Dermis blood vessel endothelial cell (primary cell): ENCODE measurements around the gene GNB3. TPM values are rescaled to one million over a fixed set of nuclear protein-coding genes. Genes with fewer than 3 reads are reported as not detected.

Experiments used
- DNase-seq: peaks from one replicate; pipeline ENCODE4 v3.0.0; 2010
- total RNA-seq: library from RNA; depleted of rRNA; stranded (reverse); fragments of >200 nt; gene quantifications from 2 replicates; pipeline ENCODE4 v1.2.3, GENCODE V29; 2014

GNB3 gene
- 0.28 and 1.0 TPM in 2 replicates for total RNA-seq

DNA sequence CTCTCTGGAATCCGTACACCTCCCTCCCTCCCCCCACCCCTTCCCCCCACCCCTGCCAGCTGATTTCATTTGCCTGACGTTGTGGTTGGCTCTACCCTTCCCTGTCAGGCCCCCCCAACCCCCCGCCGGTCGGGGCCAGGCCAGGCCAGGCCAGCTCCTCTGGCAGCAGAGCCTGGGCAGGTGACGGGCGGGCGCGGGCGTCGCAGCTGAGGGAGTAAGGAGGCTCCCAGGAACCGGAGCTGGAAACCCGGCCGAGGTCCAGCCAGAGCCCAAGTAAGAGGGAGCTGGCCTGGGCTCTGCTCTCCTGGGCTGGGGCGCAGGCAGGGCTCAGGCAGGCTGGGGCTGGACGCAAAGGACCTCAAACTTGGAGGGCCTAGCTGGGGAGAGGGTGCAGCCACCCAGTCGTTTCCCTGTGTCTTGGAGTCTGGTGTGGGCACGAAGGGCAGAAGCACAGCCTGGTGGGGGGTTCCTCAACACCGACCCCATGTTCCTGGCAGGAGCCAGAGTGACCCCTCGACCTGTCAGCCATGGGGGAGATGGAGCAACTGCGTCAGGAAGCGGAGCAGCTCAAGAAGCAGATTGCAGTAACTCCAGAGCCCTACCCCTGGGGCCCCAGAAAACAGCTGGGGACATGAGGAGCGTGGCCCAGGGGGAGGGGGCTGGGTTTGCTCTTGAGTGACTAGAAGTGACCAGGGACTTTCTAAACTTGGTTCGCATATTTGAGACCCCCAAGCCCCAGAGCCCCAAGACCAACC lies at the start of gene GNB3:
GNB3 (plus strand) TSS at position 165 of the 755 bp plus-strand sequence; CDS start at position 528, 363 bp downstream.
- no peak for DNase-seq

- DNase-seq = no peak
Observed at GRCh38 chr12:6791931-6792520, 48.7 kb upstream of the GNB3 start.

DNA sequence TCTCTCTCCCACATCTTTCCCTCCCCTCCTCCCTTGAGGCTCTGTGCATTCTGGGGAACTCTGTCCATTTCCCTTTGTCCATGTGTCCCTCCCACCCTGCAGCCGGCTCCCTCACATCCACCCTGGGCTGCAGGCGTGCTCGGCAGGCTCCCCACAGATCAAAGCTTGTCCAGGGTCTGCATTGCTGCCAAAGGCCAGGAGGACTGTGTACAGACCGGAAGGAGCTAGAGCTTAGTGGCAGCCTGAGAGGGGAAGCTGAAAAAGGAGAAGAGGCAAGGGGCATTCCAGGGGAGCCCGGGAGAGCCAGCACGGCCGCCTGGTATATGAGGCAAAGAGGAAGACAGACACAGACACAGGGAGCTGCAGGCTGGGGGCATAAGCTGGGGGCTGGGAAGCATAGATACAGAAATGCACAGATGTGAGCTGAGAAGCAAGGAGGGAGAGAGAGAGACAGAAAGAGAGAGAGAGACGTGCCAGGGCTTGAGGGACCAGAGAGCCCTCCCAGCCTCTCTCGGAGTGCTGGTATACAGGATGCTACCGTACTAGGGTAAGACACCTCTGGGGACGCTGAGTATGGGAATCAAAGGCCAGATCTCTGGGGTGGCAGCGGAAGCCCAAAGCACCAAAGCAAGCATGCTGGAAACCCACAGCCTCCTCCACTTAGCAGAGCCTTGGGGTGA lies 48.1 kb upstream of the GNB3 start:
- DNase-seq = no peak

GRCh38 chr12:6795088-6795487 lies 45.6 kb upstream of the GNB3 start:
- DNase-seq = no peak

GRCh38 chr12:6796576-6796975 lies 44.1 kb upstream of the GNB3 start:
- DNase-seq = no peak

DNA sequence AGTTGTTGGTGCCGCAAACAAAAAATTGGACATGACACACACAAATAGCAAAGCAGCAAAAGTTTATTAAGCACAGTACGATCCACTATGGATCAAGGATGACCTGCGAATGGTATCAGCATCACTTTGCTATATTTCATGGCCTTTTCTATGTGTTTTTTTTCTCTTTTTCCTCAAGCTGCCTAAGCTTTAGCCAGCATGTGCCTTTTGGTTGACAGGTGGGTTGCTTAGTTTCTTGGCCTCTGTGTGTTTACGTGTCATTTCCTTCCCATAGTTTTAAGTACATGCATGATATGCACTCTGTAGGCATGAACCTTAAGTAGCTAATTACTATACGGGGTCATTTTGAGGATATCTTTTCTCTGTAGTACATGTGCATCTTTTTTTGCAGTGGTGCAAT lies 41.6 kb upstream of the GNB3 start:
- no peak for DNase-seq

GRCh38 chr12:6807170-6807569 lies 33.6 kb upstream of the GNB3 start:
- DNase-seq = no peak

DNA sequence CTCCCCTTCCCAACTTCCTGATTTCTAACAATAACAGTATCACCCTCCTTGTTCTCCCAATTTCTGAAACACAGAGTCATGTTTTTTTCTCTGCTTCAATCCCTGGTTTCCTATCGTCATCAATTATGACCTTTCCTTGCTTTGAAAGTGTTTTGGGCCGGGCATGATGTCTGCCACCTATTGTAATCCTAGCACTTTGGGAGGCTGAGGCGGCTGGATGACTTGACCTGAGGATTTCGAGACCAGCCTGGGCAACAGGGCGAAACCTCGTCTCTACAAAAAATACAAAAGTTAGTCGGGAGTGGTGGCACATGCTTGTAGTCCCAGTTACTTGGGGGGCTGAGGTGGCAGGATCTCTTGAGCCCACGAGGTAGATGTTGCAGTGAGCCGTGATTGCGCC lies 31.7 kb upstream of the GNB3 start:
- no peak for DNase-seq

- DNase-seq = no peak
Observed at GRCh38 chr12:6810758-6811157, 30.0 kb upstream of the GNB3 start.

DNA sequence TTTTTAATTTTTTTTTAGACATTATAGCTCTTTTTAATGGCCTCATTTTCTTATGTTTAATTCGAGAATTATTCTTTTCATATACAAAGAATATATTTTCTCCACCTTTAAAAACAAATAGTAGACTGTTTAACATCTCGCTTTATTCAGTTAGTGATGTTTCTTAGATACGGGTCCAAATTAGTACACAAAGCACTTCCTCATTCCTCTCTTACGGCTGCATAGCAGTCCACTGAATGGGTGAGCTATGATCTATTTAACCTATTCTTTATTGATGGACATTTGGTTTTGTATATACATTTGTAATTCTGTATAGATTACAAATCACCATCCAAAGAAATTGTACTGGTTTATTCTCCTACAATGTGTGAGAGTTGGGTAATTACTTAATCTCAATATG lies 27.4 kb upstream of the GNB3 start:
- DNase-seq = no peak

GRCh38 chr12:6816598-6816997 lies 24.1 kb upstream of the GNB3 start:
- no peak for DNase-seq

DNA sequence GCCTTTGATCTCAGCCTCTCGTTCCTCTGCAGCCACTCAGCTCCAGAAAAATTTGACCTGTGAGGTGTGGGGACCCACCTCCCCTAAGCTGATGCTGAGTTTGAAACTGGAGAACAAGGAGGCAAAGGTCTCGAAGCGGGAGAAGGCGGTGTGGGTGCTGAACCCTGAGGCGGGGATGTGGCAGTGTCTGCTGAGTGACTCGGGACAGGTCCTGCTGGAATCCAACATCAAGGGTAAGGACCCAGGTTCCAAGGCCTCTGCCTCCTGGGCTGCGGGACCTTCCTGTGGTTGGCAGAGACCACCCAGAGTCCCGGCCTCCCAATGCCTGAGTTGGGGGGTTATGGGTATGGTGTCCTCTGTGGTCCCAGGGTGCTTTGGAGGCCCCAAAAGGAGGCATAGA lies 23.6 kb upstream of the GNB3 start:
- no peak for DNase-seq

DNA sequence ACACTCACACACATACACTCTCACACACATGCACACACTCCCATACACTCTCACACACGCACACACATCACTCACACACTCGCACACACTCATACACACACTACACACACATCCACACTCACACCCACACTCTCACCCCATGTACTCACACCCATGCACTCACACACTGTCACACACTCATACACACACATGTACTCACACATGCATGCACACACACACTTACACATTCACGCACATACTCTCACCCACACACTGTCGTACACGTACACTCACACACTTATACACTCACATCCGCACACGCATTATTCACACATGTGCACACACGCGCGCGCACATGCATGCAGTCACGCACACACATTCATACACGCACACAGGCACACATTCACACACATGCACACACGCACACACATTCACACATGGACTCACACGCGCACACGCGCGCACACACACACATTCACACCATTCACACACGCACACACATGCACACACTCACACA lies 23.0 kb upstream of the GNB3 start:
- DNase-seq = no peak

- DNase-seq = no peak
Observed at GRCh38 chr12:6818222-6818621, 22.5 kb upstream of the GNB3 start.

DNA sequence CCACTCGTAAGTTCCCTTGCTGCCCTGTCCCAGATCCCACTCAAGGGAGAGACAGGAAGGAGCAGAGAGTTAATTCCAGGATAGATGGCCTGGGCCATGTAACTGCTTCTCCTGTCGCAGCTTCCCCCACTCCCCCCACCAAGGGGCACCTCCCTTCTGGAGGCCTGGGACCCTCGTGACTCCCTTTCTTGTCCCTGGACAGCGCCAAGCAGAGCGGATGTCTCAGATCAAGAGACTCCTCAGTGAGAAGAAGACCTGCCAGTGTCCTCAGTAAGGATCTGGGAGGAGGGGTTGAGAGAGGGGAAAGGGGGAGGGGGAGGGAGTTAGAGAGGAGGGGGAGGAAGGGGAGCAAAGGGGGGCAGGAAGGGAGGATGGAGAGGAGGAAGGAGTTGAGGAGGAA lies 22.1 kb upstream of the GNB3 start:
- no peak for DNase-seq

DNA sequence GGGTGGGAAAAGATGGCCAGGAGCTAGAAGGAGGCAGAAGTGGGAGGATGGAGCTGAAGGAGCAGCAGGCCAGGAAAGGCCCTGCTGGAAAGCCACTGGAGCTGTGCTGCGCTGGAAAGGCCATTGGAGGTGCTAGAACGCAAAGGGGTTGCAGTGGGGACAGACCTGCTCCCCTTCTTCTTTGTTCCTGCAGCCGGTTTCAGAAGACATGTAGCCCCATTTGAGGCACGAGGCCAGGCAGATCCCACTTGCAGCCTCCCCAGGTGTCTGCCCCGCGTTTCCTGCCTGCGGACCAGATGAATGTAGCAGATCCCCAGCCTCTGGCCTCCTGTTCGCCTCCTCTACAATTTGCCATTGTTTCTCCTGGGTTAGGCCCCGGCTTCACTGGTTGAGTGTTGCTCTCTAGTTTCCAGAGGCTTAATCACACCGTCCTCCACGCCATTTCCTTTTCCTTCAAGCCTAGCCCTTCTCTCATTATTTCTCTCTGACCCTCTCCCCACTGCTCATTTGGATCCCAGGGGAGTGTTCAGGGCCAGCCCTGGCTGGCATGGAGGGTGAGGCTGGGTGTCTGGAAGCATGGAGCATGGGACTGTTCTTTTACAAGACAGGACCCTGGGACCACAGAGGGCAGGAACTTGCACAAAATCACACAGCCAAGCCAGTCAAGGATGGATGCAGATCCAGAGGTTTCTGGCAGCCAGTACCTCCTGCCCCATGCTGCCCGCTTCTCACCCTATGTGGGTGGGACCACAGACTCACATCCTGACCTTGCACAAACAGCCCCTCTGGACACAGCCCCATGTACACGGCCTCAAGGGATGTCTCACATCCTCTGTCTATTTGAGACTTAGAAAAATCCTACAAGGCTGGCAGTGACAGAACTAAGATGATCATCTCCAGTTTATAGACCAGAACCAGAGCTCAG lies 21.4 kb upstream of the GNB3 start:
- DNase-seq = peak; percentile 40

GRCh38 chr12:6820166-6820565 lies 20.6 kb upstream of the GNB3 start:
- no peak for DNase-seq

DNA sequence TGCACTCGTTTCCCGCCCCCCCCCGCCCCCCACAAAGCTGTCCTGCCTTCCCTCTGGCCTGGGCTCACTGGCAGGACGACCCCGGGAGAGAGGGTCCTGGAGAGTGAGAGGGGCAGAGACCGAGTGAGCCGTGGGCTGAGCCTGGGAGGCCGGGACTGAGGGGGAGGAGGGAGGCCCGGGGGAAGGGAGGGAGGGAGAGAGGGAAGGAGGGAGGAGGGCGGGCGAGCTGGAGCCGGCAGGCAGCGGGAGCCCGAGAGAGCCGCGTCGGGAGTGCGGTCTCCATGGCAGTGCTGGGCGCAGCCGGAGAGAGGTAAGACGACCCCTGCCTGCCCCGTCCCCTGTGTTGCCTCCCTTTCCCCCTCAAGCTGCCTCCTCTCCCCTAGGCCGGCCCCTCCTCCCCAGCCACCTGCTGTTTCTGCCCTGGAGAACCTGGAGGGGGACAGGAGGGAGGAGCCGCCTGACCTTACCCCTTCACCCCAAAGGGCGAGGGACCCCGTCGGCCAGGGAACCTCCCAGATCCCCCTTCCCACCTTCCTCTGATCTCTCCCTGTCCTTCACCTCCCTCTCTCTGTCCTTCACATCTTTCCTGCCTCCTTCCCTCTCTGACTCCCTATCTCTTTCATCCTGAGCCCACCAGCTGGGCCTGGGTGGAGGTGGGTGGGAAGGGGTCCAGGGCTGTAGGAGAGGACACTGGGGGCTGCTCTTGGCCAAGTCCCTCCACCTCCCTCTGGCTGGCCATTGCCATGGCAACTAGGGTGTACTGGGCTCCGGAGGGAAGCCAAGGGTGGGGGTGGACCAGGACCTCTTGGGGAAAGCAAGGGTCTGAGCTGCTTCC lies 18.9 kb upstream of the GNB3 start, which contains the start of gene GPR162:
GPR162 (plus strand) TSS at position 231 of the 835 bp plus-strand sequence. CDS start 2,078 bp downstream, outside the sequence.
- peak; percentile 35 for DNase-seq

DNA sequence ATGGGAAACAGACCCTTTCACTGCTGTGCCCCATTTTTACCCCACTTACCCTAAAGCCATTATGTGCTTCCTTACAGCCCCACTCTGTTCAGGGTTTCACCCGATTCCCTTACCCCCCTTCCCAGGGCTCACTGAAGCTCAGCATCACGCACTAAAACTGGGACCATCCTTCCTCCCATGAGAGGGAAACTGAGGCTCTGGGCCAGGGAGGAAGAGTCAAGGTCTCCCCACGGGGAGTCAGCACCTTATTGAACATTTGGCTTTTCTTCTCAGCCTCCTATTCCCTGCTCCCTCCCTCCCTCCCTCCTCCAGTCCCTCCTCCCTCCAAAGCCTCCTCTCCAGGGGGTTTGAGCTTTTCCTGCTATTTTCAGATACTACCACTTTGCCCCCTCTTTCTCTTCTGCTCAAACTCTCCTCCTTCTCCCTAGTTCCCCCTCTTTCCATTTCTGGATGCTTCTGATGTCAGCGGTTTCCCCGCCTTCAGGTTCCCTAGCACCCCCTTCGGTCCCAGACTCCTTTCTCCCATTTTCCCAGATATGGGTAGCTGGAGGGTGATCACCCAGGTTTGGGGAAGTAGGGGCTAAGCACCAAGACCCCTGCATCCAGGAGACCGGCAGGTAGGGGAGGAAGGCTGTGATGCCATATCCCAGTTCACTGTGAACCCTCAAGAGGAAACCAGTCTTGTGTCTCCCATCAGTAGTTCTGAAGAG lies 18.1 kb upstream of the GNB3 start:
- DNase-seq = no peak

DNA sequence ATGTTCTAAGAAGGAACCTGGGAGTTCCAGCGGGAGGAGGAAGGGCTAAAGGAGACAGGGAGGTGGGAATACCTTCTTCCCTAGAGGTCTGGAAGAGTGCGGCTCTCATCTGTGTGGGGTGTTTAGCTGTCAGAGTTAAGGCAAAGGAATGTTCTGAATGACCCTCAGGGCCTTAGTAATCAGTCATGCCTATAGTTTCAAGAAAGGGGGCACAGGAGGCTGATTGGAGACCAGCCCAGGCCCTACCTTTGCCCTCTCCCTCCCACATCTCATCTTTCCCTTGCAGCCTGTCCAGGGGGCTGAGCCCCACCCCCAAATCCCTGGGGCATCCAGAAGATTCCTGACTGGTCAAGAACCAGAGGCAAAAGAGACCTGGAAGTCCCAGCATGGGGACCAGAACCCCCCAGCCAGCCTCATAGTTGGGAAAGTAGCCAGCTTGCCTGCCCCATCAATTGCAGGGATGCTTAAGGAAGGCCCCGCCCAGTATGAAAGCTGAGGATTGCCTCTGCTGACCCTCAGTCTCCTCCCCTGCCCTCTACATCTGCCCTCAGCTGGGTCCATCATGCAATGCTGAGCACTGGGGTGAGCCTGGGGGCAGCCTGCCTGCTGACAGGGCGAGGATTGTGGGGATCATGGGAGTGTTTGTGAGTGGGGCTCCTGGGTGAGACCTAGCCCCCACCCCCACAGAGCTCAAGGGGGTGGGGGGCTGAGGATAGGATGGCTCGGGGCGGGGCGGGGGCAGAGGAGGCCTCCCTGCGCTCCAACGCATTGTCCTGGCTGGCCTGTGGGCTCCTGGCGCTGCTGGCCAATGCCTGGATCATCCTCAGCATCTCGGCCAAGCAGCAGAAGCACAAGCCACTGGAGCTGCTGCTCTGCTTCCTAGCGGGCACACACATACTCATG lies 17.3 kb upstream of the GNB3 start:
- DNase-seq = no peak
